AG09319 (cell line): ENCODE data around the gene LIN37.

Experiments used
- DNase-seq: peaks from one replicate; pipeline ENCODE4 v3.0.0-alpha.2; 2010; ENCODE audit warnings: low read depth; ENCODE audit errors: extremely low read depth
- CTCF ChIP-seq: IDR thresholded peaks from 2 replicates; pipeline ENCODE4 v1.5.1; 2011; ENCODE audit warnings: low read depth, mild to moderate bottlenecking, inconsistent platforms, low read length, moderate library complexity

Gene LIN37

GRCh38 chr19:35748106-35749020, at the start of gene LIN37:
Gene LIN37 (plus strand): TSS chr19:35748576. CDS start chr19:35748725, 149 bp downstream.
- TF ChIP-seq CTCF = no peak
- DNase-seq = peak; percentile 99

- DNase-seq = peak; percentile 92
- TF ChIP-seq CTCF = no peak
These were observed 46.0 kb upstream of the LIN37 start for GRCh38 chr19:35702223-35703012.

GRCh38 chr19:35703343-35703742, 45.0 kb upstream of the LIN37 start:
- TF ChIP-seq CTCF = no peak
- no peak for DNase-seq

- TF ChIP-seq CTCF = no peak
- no peak for DNase-seq
These were observed 44.2 kb upstream of the LIN37 start, which contains the start of gene ZBTB32 for GRCh38 chr19:35704218-35704617. Gene ZBTB32 (plus strand): TSS chr19:35704558. CDS start chr19:35714627, 10,069 bp downstream.

- no peak for DNase-seq
- no peak for TF ChIP-seq CTCF
These were observed 40.0 kb upstream of the LIN37 start for GRCh38 chr19:35708391-35708790.

- TF ChIP-seq CTCF = no peak
- no peak for DNase-seq
These were observed 37.3 kb upstream of the LIN37 start for GRCh38 chr19:35710784-35711723.
